ENCODE results near the gene OR2A2. TPM values are rescaled to one million over a fixed set of nuclear protein-coding genes. Genes with fewer than 3 reads are reported as not detected.

Gene OR2A2
- polyA plus RNA-seq, 1 of the 3 experiments (the other 2 are of a cell fraction): not detected

GRCh38 chr7:144134116-144134515 lies 24.7 kb downstream of the OR2A2 start:
- no peak overlapping the region for H3K4me2 ChIP-seq
- TF ChIP-seq GABPA (IDR thresholded peaks at IDR 0.05; ENCODE audit: low read depth): no peak
- no peak for TF ChIP-seq FOSL2 (IDR thresholded peaks at IDR 0.05; ENCODE audit: borderline replicate concordance, low read depth)
- no peak for TF ChIP-seq EZH2phosphoT487 (IDR thresholded peaks at IDR 0.05; ENCODE audit: borderline replicate concordance, low read depth)
- TF ChIP-seq TAF1 (IDR thresholded peaks at IDR 0.05; ENCODE audit: borderline replicate concordance, low read depth, low read length): no peak
- TF ChIP-seq MXI1 (IDR thresholded peaks at IDR 0.05; ENCODE audit: low read depth, low read length): no peak
- TF ChIP-seq RXRA (IDR thresholded peaks at IDR 0.05; ENCODE audit: borderline replicate concordance, low read depth): no peak
- TF ChIP-seq YY1 (IDR thresholded peaks at IDR 0.05; ENCODE audit: low read depth): no peak
- no peak for TF ChIP-seq RAD21 (IDR thresholded peaks at IDR 0.05; ENCODE audit: low read length)
- no peak for TF ChIP-seq CHD2 (IDR thresholded peaks at IDR 0.05; ENCODE audit: low read length, partially characterized antibody)
- TF ChIP-seq IRF3 (IDR thresholded peaks at IDR 0.05; ENCODE audit: low read depth, low read length): no peak
- TF ChIP-seq ELF1 (IDR thresholded peaks at IDR 0.05): no peak
- no peak for TF ChIP-seq RCOR1 (IDR thresholded peaks at IDR 0.05; ENCODE audit: low read length)
- no peak for TF ChIP-seq PBX3 (IDR thresholded peaks at IDR 0.05)
- no peak for TF ChIP-seq USF2 (IDR thresholded peaks at IDR 0.05; ENCODE audit: borderline replicate concordance, low read depth, low read length)
- TF ChIP-seq FOXM1 (IDR thresholded peaks at IDR 0.05; ENCODE audit: low read depth): no peak
- TF ChIP-seq ZBTB33 (IDR thresholded peaks at IDR 0.05; ENCODE audit: borderline replicate concordance, low read depth): no peak
- no peak for TF ChIP-seq USF1 (IDR thresholded peaks at IDR 0.05; ENCODE audit: borderline replicate concordance, low read depth)
- no peaks in the 10 kb centered on the region for H3K4me1 ChIP-seq (ENCODE audit: control insufficient read depth in 1 of 2, insufficient read depth in 2 of 2, low read depth in 1 of 2, low read length in 1 of 2)
- H3K36me3 ChIP-seq (replicated peaks in 1 of 2; ENCODE audit: control insufficient read depth in 1 of 2, insufficient read depth in 2 of 2, low read length in 1 of 2): no peaks in the 10 kb centered on the region
- no peak for DNase-seq
- no peaks in the 10 kb centered on the region for H4K20me1 ChIP-seq (ENCODE audit: insufficient read depth)
- POLR2A ChIA-PET: no interaction called here
- H3F3A ChIP-seq (replicated peaks; ENCODE audit: insufficient read depth): no peaks in the 10 kb centered on the region
- CTCF ChIA-PET: interaction anchor here (1.5 kb wide), 1 partner anchor 20 kb away, joined by 3 read pairs; no protein-coding TSS in a partner anchor
- no peak overlapping the region for H2AFZ ChIP-seq (ENCODE audit: low read depth)
- no peak overlapping the region for H3K27ac ChIP-seq (ENCODE audit: low read depth in 2 of 2, low read length in 1 of 2)
- H3K9me2 ChIP-seq: no peaks in the 10 kb centered on the region
- WGBS (ENCODE audit: low lambda C conversion rate): 0% methylated on average over 1 of the region's 1 CpG
- H3K9ac ChIP-seq: no peak overlapping the region
- H3K4me3 ChIP-seq (ENCODE audit: low read depth in 2 of 2, low read length in 1 of 2): no peak overlapping the region
- peaks cover 11% of the 10 kb centered on the region; the same call in 1 of the 2 replicates for H3K27me3 ChIP-seq (ENCODE audit: insufficient read depth)
- H3K79me2 ChIP-seq (ENCODE audit: insufficient read depth): no peaks in the 10 kb centered on the region
- no peaks in the 10 kb centered on the region for H3K9me3 ChIP-seq
